LNCAP (cell line): Measurements from ENCODE around the gene FBLN2.

Experiments used
- TF ChIP-seq, protein P1 (sequence below): fragments of 450-650 bp; IDR thresholded peaks from 2 replicates; pipeline ENCODE4 v1.5.1; 2017; ENCODE audit warnings: mild to moderate bottlenecking

Gene FBLN2

DNA sequence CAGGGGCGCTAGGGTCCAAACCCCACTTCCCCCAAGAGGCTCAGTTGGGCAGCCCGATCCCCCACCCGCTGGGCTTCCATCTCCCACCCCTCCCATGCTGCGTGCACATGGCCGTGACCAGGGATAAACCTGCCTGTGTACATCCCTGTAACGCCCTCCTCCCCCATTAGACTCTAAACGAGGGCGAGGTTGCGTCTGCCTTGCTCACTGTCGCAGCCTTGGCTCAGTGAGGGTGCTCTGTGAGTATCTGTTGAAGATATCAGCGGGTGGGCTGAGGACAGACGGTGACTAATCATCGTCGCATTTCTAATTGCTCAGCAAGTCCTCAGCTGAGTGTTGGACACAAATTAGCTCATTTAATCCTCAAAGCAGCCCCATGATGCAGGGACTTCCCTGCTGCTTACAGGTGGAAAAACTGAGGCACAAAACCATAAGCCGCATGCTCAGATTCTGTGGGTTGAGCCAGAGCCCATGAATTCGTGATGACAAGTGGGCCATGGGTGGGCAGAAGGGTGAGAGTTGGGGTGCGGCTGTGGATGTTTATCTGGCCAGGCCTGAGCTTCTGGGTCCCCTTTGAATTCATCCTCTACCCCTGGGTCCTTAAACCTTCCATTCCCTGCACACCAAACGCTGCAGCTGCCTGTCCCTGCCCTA, 26.0 kb downstream of the FBLN2 start:
- TF ChIP-seq, protein P1, sequence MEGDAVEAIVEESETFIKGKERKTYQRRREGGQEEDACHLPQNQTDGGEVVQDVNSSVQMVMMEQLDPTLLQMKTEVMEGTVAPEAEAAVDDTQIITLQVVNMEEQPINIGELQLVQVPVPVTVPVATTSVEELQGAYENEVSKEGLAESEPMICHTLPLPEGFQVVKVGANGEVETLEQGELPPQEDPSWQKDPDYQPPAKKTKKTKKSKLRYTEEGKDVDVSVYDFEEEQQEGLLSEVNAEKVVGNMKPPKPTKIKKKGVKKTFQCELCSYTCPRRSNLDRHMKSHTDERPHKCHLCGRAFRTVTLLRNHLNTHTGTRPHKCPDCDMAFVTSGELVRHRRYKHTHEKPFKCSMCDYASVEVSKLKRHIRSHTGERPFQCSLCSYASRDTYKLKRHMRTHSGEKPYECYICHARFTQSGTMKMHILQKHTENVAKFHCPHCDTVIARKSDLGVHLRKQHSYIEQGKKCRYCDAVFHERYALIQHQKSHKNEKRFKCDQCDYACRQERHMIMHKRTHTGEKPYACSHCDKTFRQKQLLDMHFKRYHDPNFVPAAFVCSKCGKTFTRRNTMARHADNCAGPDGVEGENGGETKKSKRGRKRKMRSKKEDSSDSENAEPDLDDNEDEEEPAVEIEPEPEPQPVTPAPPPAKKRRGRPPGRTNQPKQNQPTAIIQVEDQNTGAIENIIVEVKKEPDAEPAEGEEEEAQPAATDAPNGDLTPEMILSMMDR, result no peak

DNA sequence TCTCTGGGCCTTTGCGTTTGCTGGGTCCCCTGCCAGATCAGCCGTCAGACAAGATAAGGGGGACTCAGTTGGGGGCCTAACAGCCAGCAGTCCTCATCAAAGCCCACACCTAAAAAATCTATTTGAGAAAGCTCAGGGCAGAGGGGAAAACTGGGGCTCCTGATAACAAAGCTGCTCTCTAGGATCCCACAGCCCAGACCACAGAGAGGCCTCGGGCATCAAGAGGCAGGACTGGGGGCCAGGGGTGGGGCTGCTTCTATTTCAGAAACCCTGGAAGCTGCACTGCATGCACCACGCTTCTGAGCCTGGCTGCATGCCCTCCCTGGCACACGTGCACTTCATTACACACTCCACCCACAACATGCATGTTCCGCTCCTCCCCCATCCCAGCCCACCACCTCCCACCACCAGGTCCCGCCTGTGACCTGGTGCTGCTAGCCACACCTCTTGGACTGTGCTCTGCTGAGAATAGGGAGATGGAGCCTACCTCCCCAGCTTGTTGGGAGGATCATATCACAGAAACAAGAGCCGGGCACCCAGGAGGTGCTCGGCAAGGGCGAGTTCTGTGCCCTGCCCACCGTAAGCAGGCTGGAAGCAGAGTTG, 26.6 kb downstream of the FBLN2 start:
- TF ChIP-seq, protein P1, result no peak

DNA sequence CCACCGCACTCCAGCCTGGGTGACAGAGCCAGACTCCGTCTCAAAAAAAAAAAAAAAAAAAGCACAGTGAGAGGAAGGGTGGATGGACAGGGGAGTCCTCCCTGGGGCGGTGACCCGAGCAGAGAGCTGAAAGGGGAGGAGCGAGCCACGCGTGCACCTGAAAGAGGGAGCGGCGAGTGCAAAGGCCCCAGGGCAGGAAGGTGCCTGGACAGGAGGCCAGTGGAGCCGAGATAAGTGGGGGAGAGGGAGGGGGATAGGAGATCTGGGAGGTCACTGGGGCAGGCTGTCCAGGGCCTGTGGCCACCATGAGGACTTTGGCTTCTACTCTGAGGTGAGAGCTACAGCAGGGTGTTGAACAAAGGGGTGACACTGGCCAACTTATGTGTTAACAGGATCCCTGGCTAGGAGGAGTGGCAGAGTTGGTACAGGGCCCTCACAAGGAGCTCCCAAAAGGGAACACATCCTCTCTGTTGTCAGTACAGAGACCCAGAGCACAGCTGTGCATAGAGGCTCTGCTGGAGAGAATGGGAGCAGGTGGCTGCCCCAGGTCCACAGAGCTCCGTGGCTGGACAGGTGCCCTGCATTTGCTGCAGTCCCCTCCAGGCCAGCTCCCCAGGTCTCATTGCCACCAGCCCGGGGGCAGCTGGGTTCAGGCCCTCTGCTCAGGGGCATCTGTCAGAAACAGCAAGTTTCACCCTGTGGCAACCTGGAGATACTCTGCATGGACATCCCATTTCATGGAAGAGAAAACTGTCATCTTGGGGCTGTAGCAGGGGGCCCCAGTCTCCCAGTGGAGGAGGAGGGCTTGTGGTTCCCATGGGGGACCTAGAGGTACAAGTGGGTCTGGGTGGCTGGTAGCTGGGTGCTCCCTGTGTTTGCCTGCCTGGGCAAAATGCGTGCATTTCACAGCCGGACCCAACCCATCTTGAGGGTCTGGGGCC, 28.5 kb downstream of the FBLN2 start:
- TF ChIP-seq, protein P1, result no peak

DNA sequence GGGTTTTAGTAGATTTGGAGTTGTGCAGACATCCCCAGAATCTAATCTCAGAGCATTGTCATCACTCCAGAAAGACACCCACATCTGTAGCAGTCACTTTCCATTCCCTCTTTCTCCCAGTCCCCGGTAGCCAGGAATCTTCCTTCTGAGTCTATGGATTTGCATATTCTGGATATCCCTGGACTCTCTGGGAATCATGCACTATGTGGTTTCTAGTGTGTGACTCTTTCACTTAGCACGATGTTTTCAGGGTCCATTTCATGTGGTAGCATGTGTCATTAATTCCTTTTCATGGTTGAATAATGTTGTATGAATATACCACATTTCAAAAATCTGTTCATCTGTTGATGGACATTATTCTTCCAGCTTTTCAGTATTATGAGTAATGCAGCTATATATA, 29.3 kb downstream of the FBLN2 start:
- TF ChIP-seq, protein P1, result no peak

DNA sequence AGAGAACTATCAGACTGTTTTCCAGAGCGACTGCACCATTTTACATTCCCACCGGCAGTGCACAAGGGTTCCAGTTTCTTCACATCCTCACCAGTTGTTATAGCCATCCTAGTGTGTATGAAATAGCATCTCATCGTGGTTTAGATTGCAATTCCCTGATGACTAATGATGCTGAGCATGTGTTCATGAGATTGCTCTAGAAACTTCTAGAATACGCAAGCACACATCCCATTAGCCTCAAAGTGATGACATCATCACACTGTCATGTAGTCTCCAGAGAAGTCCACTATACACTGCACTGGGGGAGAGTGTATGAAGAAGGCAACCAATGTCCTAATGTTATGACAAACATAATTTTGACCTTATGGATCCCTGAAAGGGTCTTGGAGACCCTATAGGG, 30.1 kb downstream of the FBLN2 start:
- TF ChIP-seq, protein P1, result no peak

DNA sequence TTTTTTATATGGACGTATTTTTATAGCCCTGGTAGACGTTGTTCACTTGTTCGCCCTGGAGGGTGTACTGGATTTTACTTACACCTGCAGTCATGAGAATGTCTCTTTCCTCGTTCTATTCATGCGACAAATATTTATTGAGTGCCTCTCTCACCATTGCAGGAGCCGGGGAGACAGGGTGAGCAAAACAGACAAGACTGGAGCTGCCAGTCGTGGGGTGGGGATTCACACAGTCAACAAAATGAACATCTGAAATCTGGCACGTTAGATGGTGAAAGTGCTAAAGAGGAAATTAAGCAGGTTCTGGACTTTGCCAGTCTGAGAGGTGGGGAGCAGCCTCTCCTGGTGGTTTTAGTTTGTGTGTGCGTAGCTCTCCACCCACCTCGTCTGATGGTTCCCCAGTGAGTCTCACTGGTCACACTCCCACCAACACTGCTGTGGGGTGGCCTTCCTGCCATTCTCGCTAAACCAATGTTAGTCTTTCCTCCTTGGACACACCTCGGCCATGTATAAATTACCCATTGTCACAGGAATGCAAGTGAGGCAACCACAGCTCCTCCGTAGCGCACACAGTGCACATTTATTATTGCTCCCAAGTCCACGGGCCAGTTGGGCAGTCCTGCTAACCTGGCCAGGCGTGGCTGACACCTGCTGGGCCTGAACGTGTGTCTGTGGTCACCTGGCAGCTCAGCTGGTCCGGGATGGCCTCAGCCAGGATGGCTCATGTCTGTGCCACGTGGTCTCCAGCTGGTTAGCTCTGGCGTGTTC, 31.5 kb downstream of the FBLN2 start:
- TF ChIP-seq, protein P1, result no peak
